Measurements from ENCODE around the gene CAMTA1. TPM values are rescaled to one million over a fixed set of nuclear protein-coding genes. Genes with fewer than 3 reads are reported as not detected.

Gene CAMTA1
- total and polyA plus RNA-seq, 9 of the 15 experiments (the other 6 are each of a cell fraction or from before 2014, with no cell fraction given), result 43.9 to 161 (median 65.9) TPM

DNA sequence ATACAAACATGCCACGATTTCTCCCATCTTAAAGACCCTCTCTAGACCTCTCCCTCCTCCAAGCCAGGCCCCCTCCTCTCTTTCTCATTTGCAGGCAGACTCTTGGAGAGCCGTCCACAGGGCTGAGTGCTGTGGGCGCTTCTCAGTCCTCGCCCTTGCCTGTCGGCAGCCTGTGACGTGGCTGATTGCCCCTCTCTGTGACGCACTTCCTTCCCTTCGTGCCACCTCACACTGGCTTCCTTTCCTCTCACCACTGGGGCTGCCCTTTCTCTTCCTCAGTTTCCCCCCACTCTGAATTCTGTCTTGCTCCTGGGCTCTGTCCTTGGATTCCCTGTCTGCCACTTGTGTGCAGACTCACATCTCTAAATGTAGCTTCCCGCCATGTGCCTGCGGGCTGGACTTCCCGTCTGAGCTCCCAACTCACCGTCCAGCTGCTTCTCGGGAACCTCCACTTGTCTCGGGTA lies 227.2 kb downstream of the CAMTA1 start (continued):
- TF ChIP-seq PHF8 (IDR thresholded peaks at IDR 0.05; ENCODE audit: borderline replicate concordance, low read length) (peak; percentile 24; the same call in 1 of the 2 replicates), SIN3A (IDR thresholded peaks at IDR 0.05; ENCODE audit: borderline replicate concordance in 2 of 2, control insufficient read depth in 1 of 2, low read depth in 2 of 2, low read length in 2 of 2) (no peak), BCOR (IDR thresholded peaks at IDR 0.05) (peak; percentile 21; the same call in 1 of the 2 replicates), ZBED1 (IDR thresholded peaks at IDR 0.05) (no peak), STAT5B (CRISPR knock-in tag; IDR thresholded peaks at IDR 0.05) (no peak), HCFC1 (IDR thresholded peaks at IDR 0.05; ENCODE audit: low read depth, low read length) (no peak), ZNF644 (tag; IDR thresholded peaks at IDR 0.05; ENCODE audit: low read depth) (0 out of 2 replicates have a peak, but pooled peaks have one; percentile 28), THRAP3 (IDR thresholded peaks at IDR 0.05; ENCODE audit: borderline replicate concordance) (no peak), GABPB1 (CRISPR knock-in tag; IDR thresholded peaks at IDR 0.05) (peak; percentile 86), TCF7 (IDR thresholded peaks at IDR 0.05; ENCODE audit: borderline replicate concordance) (no peak), ESRRB (CRISPR knock-in tag; IDR thresholded peaks at IDR 0.05; ENCODE audit: borderline replicate concordance) (no peak), DIDO1 (tag; IDR thresholded peaks at IDR 0.05; ENCODE audit: low read depth) (peak; percentile 82), EHMT2 (IDR thresholded peaks at IDR 0.05) (peak; percentile 91), L3MBTL2 (IDR thresholded peaks at IDR 0.05) (peak; percentile 56)
- TF ChIP-seq, protein P1, sequence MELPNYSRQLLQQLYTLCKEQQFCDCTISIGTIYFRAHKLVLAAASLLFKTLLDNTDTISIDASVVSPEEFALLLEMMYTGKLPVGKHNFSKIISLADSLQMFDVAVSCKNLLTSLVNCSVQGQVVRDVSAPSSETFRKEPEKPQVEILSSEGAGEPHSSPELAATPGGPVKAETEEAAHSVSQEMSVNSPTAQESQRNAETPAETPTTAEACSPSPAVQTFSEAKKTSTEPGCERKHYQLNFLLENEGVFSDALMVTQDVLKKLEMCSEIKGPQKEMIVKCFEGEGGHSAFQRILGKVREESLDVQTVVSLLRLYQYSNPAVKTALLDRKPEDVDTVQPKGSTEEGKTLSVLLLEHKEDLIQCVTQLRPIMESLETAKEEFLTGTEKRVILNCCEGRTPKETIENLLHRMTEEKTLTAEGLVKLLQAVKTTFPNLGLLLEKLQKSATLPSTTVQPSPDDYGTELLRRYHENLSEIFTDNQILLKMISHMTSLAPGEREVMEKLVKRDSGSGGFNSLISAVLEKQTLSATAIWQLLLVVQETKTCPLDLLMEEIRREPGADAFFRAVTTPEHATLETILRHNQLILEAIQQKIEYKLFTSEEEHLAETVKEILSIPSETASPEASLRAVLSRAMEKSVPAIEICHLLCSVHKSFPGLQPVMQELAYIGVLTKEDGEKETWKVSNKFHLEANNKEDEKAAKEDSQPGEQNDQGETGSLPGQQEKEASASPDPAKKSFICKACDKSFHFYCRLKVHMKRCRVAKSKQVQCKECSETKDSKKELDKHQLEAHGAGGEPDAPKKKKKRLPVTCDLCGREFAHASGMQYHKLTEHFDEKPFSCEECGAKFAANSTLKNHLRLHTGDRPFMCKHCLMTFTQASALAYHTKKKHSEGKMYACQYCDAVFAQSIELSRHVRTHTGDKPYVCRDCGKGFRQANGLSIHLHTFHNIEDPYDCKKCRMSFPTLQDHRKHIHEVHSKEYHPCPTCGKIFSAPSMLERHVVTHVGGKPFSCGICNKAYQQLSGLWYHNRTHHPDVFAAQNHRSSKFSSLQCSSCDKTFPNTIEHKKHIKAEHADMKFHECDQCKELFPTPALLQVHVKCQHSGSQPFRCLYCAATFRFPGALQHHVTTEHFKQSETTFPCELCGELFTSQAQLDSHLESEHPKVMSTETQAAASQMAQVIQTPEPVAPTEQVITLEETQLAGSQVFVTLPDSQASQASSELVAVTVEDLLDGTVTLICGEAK (IDR thresholded peaks at IDR 0.05), result peak; percentile 85
- TF ChIP-seq, protein P1 (CRISPR knock-in tag; IDR thresholded peaks at IDR 0.05), result no peak
- TF ChIP-seq, protein P2, sequence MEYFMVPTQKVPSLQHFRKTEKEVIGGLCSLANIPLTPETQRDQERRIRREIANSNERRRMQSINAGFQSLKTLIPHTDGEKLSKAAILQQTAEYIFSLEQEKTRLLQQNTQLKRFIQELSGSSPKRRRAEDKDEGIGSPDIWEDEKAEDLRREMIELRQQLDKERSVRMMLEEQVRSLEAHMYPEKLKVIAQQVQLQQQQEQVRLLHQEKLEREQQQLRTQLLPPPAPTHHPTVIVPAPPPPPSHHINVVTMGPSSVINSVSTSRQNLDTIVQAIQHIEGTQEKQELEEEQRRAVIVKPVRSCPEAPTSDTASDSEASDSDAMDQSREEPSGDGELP (CRISPR knock-in tag; IDR thresholded peaks at IDR 0.05; ENCODE audit: borderline replicate concordance), result peak; percentile 30; the same call in 1 of the 2 replicates
- TF ChIP-seq, protein P3, sequence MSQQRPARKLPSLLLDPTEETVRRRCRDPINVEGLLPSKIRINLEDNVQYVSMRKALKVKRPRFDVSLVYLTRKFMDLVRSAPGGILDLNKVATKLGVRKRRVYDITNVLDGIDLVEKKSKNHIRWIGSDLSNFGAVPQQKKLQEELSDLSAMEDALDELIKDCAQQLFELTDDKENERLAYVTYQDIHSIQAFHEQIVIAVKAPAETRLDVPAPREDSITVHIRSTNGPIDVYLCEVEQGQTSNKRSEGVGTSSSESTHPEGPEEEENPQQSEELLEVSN (IDR thresholded peaks at IDR 0.05; ENCODE audit: borderline replicate concordance in 1 of 2, extremely low read depth in 1 of 2, insufficient read depth in 1 of 2, insufficient read length in 1 of 2, low read depth in 1 of 2, low read length in 1 of 2, poor library complexity in 1 of 2, severe bottlenecking in 1 of 2), result peak in 1 of 2 experiments; percentile 9
